ENCODE data around the gene MUC5AC.
"Not testable (repeated sequence)": the region's sequence is repeated elsewhere in the genome, so short reads cannot be mapped to it uniquely, and the experiment has no call there.

The MUC5AC gene

DNA sequence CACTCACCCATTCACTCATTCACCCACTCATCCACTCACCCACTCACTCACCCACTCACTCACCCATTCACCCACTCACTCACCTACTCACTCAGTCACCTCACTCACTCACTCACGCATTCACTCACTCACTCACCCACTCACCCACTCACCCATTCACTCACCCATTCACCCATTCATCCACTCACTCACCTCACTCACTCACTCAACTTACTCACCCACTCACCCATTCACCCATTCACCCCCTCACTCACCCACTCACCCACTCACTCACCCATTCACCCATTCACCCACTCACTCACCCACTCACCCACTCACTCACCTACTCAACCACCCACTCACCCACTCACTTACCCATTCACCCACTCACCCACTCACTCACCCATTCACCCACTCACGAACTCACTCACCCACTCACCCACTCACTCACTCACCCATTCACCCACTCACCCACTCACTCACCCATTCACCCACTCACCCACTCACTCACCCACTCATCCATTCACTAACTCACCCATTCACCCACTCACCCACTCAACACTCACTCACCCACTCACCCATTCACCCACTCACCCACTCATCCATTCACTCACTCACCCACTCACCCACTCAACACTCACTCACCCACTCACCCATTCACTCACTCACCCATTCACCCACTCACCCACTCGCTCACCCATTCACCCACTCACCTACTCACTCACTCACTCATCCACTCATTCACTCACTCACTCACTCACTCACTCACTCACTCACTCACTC lies 13.7 kb downstream of the MUC5AC start:
- H3K4me1 ChIP-seq (ENCODE audit: control insufficient read depth in 1 of 2, insufficient read depth in 2 of 2, low read length in 2 of 2) = no peaks in the 10 kb centered on the region
- H3K4me3 ChIP-seq (ENCODE audit: low read depth in 1 of 2, low read length in 2 of 2) = no peak overlapping the region
- H3K36me3 ChIP-seq (ENCODE audit: control insufficient read depth in 1 of 2, insufficient read depth in 2 of 2, low read length in 2 of 2) = no peaks in the 10 kb centered on the region
- H3K27ac ChIP-seq (ENCODE audit: low read length) = no peak overlapping the region
- peaks cover 0 to 3% of the 10 kb centered on the region in 2 donors for H3K9me3 ChIP-seq (ENCODE audit: control insufficient read depth in 1 of 2, low read length in 2 of 2)
- H3K27me3 ChIP-seq (ENCODE audit: low read depth, low read length) = no peaks in the 10 kb centered on the region

DNA sequence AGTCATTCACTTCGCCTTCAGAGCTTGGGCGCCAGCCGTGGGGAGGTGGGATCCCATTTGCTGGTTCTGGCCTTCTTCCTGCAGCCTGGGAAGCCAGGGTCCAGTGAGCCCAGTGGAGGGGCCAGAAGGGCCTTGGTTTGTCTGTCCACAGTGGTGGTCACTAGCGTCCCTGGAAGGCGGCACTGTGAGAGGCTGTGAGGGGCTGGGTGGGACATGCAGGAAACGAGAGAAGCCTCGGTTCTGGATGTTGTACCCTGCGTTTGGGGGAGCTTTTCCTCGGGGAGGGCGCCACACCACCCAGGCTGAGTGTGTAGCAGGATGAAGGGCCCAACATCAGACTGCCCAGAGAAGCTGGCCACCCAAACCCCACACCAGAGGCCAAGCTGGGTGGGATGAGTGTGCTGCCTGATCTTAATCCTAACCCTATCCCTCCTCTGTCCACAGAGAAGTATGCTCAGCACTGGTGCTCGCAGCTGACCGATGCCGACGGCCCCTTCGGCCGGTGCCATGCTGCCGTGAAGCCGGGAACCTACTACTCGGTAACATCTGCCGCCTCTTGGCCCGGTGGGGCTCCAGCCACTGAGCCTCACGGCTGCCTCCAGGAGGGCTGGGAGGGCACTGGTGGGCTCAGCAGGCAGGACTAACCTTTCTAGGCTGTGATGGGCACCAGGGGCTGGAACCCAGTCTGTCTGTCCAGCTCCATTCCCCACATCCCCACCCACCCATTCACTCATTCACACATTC lies 14.4 kb downstream of the MUC5AC start:
- H3K4me1 ChIP-seq (ENCODE audit: control insufficient read depth in 1 of 2, insufficient read depth in 2 of 2, low read length in 2 of 2) = no peaks in the 10 kb centered on the region
- H3K27ac ChIP-seq (ENCODE audit: low read length) = no peak overlapping the region
- no peaks in the 10 kb centered on the region for H3K36me3 ChIP-seq (ENCODE audit: control insufficient read depth in 1 of 2, insufficient read depth in 2 of 2, low read length in 2 of 2)
- H3K27me3 ChIP-seq (ENCODE audit: low read depth, low read length) = no peaks in the 10 kb centered on the region
- H3K9me3 ChIP-seq (ENCODE audit: control insufficient read depth in 1 of 2, low read length in 2 of 2) = peaks cover 0 to 3% of the 10 kb centered on the region in 2 donors
- no peak overlapping the region for H3K4me3 ChIP-seq (ENCODE audit: low read depth in 1 of 2, low read length in 2 of 2)

DNA sequence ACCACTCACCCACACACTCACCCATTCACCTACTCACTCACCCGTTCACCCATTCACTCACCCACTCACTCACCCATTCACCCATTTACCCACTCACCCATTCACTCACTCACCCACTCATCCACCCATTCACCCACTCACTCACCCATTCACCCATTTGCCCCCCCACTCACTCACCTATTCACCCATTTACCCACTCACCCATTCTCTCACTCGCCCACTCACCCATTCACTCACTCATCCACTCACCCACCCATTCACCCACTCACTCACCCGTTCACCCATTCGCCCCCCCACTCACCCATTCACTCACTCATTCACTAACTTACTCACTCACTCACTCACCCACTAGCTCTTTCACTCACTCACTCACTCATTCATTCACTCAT lies 15.0 kb downstream of the MUC5AC start:
- peaks cover 0 to 3% of the 10 kb centered on the region in 2 donors for H3K9me3 ChIP-seq (ENCODE audit: control insufficient read depth in 1 of 2, low read length in 2 of 2)
- H3K27ac ChIP-seq (ENCODE audit: low read length) = no peak overlapping the region
- H3K27me3 ChIP-seq (ENCODE audit: low read depth, low read length) = no peaks in the 10 kb centered on the region
- H3K36me3 ChIP-seq (ENCODE audit: control insufficient read depth in 1 of 2, insufficient read depth in 2 of 2, low read length in 2 of 2) = no peaks in the 10 kb centered on the region
- no peak overlapping the region for H3K4me3 ChIP-seq (ENCODE audit: low read depth in 1 of 2, low read length in 2 of 2)
- H3K4me1 ChIP-seq (ENCODE audit: control insufficient read depth in 1 of 2, insufficient read depth in 2 of 2, low read length in 2 of 2) = no peaks in the 10 kb centered on the region

DNA sequence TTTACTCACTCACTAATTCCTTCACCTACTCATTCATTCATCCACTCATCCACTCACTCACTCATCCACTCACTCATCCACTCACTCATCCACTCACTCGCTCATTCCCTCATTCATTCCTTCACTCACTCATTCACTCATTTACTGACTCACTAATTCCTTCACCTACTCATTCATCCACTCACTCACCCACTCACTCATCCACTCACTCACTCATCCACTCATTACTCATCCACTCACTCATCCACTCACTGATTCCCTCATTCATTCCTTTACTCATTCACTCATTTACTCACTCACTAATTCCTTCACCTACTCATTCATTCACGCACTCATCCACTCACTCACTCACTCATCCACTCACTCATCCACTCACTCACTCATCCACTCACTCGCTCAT lies 15.6 kb downstream of the MUC5AC start:
- H3K4me1 ChIP-seq (ENCODE audit: control insufficient read depth in 1 of 2, insufficient read depth in 2 of 2, low read length in 2 of 2); H3K4me3 ChIP-seq (ENCODE audit: low read depth in 1 of 2, low read length in 2 of 2); H3K27me3 ChIP-seq (ENCODE audit: low read depth, low read length); H3K9me3 ChIP-seq (ENCODE audit: control insufficient read depth in 1 of 2, low read length in 2 of 2); H3K36me3 ChIP-seq (ENCODE audit: control insufficient read depth in 1 of 2, insufficient read depth in 2 of 2, low read length in 2 of 2); H3K27ac ChIP-seq (ENCODE audit: low read length): not testable (repeated sequence)

DNA sequence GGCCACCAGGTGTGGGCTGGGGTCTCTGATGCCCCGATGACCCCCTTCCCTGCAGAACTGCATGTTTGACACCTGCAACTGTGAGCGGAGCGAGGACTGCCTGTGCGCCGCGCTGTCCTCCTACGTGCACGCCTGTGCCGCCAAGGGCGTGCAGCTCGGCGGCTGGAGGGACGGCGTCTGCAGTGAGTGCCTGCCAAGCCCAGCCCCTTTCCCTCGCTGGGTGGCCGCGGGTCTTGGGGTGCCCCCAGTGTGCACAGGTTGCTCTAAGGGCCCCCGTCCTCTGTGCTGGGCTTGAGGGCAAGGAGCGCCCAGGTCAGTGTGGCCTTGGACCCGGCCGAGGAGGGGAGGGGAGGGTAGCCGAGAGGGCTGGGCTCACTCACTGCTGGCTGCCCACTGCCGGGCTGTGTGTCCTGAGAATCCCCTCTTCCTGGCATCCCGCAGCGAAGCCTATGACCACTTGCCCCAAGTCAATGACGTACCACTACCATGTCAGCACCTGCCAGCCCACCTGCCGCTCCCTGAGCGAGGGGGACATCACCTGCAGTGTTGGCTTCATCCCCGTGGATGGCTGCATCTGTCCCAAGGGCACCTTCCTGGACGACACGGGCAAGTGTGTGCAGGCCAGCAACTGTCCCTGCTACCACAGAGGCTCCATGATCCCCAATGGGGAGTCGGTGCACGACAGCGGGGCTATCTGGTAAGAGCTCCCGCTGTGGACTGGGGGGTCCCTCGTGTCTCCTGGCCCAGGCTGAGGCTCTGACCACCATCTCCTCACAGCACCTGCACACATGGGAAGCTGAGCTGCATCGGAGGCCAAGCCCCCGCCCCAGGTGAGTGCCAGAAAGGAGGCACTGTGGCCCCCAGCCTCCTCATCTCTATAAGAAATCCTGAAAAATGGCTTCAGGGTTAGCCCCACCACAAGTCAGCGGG lies 17.0 kb downstream of the MUC5AC start:
- Histone ChIP-seq H3K4me3 (ENCODE audit: low read depth in 1 of 2, low read length in 2 of 2) (no peak overlapping the region), H3K27me3 (ENCODE audit: low read depth, low read length) (no peaks in the 10 kb centered on the region), H3K36me3 (ENCODE audit: control insufficient read depth in 1 of 2, insufficient read depth in 2 of 2, low read length in 2 of 2) (no peaks in the 10 kb centered on the region), H3K9me3 (ENCODE audit: control insufficient read depth in 1 of 2, low read length in 2 of 2) (no peaks in the 10 kb centered on the region), H3K27ac (ENCODE audit: low read length) (no peak overlapping the region), H3K4me1 (ENCODE audit: control insufficient read depth in 1 of 2, insufficient read depth in 2 of 2, low read length in 2 of 2) (no peaks in the 10 kb centered on the region)

DNA sequence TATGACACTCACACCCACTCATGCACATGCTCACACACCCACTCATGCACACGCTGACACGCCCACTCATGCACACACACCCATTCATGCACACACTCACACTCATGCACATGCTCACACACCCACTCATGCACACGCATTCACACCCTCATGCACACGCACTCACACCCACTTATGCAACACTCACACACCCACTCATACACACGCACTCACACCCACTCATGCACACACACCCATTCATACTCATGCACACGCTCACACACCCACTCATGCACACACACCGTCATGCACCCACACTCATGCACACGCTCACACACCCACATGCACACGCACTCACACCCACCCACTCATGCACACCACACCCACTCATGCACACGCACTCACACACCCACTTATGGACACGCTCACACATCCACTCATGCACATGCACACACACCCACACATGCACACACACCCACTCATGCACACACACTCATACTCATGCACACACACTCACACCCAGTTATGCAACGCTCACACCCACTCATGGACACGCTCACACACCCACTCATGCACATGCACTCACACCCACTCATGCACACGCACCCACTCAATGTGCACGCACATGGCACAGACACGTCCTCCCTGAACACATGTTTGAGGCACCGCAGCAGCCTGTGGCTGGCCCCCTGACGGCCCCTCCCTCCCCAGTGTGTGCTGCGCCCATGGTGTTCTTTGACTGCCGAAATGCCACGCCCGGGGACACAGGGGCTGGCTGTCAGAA lies 17.9 kb downstream of the MUC5AC start:
- Histone ChIP-seq H3K27ac (ENCODE audit: low read length) (no peak overlapping the region), H3K27me3 (ENCODE audit: low read depth, low read length) (no peaks in the 10 kb centered on the region), H3K36me3 (ENCODE audit: control insufficient read depth in 1 of 2, insufficient read depth in 2 of 2, low read length in 2 of 2) (no peaks in the 10 kb centered on the region), H3K9me3 (ENCODE audit: control insufficient read depth in 1 of 2, low read length in 2 of 2) (no peaks in the 10 kb centered on the region), H3K4me1 (ENCODE audit: control insufficient read depth in 1 of 2, insufficient read depth in 2 of 2, low read length in 2 of 2) (no peaks in the 10 kb centered on the region), H3K4me3 (ENCODE audit: low read depth in 1 of 2, low read length in 2 of 2) (no peak overlapping the region)

DNA sequence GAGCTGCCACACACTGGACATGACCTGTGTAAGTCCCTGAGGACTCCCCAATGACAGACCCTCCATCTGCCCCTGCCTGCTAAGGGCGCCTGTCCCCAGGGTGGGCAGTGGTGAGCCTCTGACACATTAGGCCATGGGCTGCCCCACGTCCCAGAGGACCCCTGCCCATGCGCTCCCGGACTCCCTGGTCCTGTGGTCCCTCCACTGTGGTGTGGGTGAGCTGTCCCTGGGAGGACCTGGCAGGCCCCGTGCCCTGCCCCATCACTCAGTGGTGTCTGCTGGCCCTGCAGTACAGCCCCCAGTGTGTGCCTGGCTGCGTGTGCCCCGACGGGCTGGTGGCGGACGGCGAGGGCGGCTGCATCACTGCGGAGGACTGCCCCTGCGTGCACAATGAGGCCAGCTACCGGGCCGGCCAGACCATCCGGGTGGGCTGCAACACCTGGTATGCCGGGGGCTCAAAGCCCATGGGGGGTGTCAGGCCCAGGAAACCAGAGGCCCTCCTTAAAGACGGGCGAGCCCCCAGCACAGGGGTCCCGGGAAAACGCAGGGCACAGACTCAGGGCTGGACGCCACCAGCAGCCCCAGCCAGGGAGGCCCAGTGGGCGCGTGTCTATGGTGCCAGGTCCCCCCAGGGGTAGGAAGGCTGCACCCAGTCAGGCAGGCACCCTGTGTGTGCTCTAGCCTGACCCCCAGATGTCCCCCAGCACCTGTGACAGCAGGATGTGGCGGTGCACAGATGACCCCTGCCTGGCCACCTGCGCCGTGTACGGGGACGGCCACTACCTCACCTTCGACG lies 18.7 kb downstream of the MUC5AC start:
- Histone ChIP-seq H3K36me3 (ENCODE audit: control insufficient read depth in 1 of 2, insufficient read depth in 2 of 2, low read length in 2 of 2) (no peaks in the 10 kb centered on the region), H3K4me1 (ENCODE audit: control insufficient read depth in 1 of 2, insufficient read depth in 2 of 2, low read length in 2 of 2) (no peaks in the 10 kb centered on the region), H3K9me3 (ENCODE audit: control insufficient read depth in 1 of 2, low read length in 2 of 2) (no peaks in the 10 kb centered on the region), H3K4me3 (ENCODE audit: low read depth in 1 of 2, low read length in 2 of 2) (no peak overlapping the region), H3K27ac (ENCODE audit: low read length) (no peak overlapping the region), H3K27me3 (ENCODE audit: low read depth, low read length) (no peaks in the 10 kb centered on the region)

DNA sequence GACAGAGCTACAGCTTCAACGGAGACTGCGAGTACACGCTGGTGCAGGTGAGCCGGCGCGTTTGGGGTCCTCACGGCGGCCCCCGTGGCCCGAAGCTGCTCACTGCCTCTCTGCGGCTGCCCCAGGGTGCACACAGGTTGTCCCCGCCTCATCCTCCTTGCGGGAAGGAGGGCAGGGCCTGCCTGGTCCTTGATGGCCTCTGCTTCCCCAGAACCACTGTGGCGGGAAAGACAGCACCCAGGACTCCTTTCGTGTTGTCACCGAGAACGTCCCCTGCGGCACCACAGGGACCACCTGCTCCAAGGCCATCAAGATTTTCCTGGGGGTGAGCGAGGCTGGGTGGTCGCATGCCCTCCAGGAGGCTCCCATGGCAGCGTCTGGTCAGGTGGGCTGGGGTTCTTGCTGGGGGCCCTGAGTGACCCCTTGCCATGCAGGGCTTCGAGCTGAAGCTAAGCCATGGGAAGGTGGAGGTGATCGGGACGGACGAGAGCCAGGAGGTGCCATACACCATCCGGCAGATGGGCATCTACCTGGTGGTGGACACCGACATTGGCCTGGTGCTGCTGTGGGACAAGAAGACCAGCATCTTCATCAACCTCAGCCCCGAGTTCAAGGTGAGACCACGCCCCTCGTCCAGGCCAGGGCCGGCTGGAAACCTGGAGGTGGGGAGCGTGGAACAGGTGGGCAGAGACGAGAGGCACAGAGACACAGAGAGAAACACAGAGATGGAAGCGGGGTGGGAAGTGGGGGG lies 19.4 kb downstream of the MUC5AC start:
- no peaks in the 10 kb centered on the region for H3K9me3 ChIP-seq (ENCODE audit: control insufficient read depth in 1 of 2, low read length in 2 of 2)
- no peak overlapping the region for H3K27ac ChIP-seq (ENCODE audit: low read length)

DNA sequence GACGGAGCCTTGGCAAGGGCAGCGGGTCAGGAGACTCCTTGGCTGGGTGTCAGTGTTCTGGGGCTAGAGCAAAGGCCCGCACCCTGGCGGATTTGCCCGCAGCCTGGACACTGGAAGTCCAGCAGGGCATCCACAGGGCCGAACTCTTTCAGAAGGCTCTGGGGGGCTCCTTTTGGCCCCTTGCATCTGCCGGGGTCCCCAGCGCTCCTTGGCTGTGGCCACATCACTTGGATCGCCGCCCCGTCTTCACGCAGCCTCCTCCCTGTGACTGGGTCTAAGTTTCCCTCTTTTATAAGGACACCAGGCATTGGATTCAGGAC lies 20.0 kb downstream of the MUC5AC start:
- H3K4me1 ChIP-seq (ENCODE audit: control insufficient read depth in 1 of 2, insufficient read depth in 2 of 2, low read length in 2 of 2) = no peaks in the 10 kb centered on the region
- H3K4me3 ChIP-seq (ENCODE audit: low read depth in 1 of 2, low read length in 2 of 2) = no peak overlapping the region
- no peaks in the 10 kb centered on the region for H3K27me3 ChIP-seq (ENCODE audit: low read depth, low read length)
- H3K9me3 ChIP-seq (ENCODE audit: control insufficient read depth in 1 of 2, low read length in 2 of 2) = no peaks in the 10 kb centered on the region
- no peaks in the 10 kb centered on the region for H3K36me3 ChIP-seq (ENCODE audit: control insufficient read depth in 1 of 2, insufficient read depth in 2 of 2, low read length in 2 of 2)
- no peak overlapping the region for H3K27ac ChIP-seq (ENCODE audit: low read length)

More for the DNA sequence above, 19.4 kb downstream of the MUC5AC start:
- Histone ChIP-seq H3K4me3 (ENCODE audit: low read depth in 1 of 2, low read length in 2 of 2) (no peak overlapping the region), H3K4me1 (ENCODE audit: control insufficient read depth in 1 of 2, insufficient read depth in 2 of 2, low read length in 2 of 2) (no peaks in the 10 kb centered on the region), H3K27me3 (ENCODE audit: low read depth, low read length) (no peaks in the 10 kb centered on the region), H3K36me3 (ENCODE audit: control insufficient read depth in 1 of 2, insufficient read depth in 2 of 2, low read length in 2 of 2) (no peaks in the 10 kb centered on the region)
